VCaP (cell line): ENCODE data around the gene PRAMEF20.
"Not testable (repeated sequence)": the region's sequence is repeated elsewhere in the genome, so short reads cannot be mapped to it uniquely, and the experiment has no call there.

Experiments used
- H3K27ac ChIP-seq: fragments of 450-650 bp; 2 replicates; pipeline ENCODE4 v1.5.1; 2017
- CTCF ChIP-seq: fragments of 450-650 bp; conservative IDR thresholded peaks from 2 replicates; pipeline ENCODE4 v1.5.1; 2017; ENCODE audit warnings: mild to moderate bottlenecking, moderate library complexity

Gene PRAMEF20

DNA sequence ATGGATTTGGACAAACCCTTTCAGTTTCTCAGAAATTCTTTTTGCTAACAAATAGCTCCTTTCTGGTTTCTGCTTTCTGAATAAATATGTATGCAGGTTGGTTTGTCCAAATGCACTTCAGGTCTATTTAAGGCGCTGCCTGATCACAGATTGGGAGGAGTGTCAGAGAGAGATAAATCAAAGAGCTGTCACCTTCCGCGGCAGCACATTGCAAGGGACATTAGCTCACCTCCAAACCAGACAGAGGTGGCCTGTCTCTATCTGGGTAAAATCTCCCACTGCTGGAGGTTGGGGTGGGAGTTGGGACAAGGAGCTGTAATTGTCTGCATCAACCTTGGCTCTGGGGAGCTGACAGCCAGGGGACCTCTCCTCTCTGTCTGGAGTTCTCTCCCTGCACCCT, 25.2 kb downstream of the PRAMEF20 start:
- TF ChIP-seq CTCF, result no peak
- H3K27ac ChIP-seq, result no peak overlapping the region

GRCh38 chr1:13439104-13439783, 29.0 kb downstream of the PRAMEF20 start:
- H3K27ac ChIP-seq, result not testable (repeated sequence)

- no peak overlapping the region for H3K27ac ChIP-seq
- no peak for TF ChIP-seq CTCF
Measured at GRCh38 chr1:13443335-13443979, 33.2 kb downstream of the PRAMEF20 start.

DNA sequence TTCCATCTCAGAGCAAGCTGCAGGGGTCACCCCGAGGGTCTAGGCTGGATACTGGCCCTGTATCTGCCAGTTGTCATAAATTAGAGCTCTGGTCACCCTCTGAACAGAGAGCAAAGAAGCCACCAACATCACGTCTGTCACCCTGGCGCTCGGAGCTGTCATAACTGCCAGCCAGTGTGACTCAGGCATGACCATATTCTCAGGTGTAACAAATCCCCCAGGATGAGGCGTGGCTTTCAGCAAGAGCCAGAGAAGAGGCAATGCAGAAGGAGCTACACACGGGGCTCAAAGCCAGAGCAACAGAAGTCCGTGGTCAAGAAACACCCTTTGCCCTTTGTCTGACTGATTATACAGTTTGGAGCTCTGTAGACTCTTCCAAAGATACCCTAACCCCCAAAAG, 40.0 kb downstream of the PRAMEF20 start:
- no peak overlapping the region for H3K27ac ChIP-seq

GRCh38 chr1:13451399-13451965, 41.2 kb downstream of the PRAMEF20 start:
- peak; percentile 52 for TF ChIP-seq CTCF

More for the DNA sequence above, 40.0 kb downstream of the PRAMEF20 start:
- TF ChIP-seq CTCF, result no peak

GRCh38 chr1:13456904-13457532, 46.8 kb downstream of the PRAMEF20 start:
- no peak for TF ChIP-seq CTCF
- no peak overlapping the region for H3K27ac ChIP-seq

More at GRCh38 chr1:13451399-13451965, 41.2 kb downstream of the PRAMEF20 start:
- peak overlapping the region; percentile 50 for H3K27ac ChIP-seq

- no peak overlapping the region for H3K27ac ChIP-seq
- no peak for TF ChIP-seq CTCF
Measured at GRCh38 chr1:13461977-13462376, 51.7 kb downstream of the PRAMEF20 start.

DNA sequence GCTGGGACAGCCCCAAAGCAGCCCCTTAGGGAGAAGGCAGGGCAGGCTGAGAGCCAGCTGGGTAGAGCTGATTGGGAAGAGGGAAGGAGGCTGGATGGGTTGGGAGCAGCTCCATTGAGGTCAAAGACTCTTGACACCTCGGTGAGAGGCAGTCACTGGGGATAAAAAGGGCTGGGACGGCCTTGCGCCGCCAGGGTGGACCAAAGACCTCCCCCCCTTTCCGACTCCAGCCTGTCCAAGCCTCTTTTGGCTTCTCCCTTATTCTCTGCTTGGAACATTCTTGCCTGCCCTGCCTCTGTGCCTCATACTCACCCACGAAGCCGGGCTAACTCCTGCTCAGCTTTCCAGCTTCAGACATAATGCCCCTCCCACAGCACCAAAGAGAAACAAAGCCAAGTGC, 52.4 kb downstream of the PRAMEF20 start:
- TF ChIP-seq CTCF, result no peak
- H3K27ac ChIP-seq, result no peak overlapping the region
